Measurements from ENCODE around the gene HMGB2.
A peak's percentile ranks its signal among the peaks of the same experiment; 100 is the strongest.

The HMGB2 gene

DNA sequence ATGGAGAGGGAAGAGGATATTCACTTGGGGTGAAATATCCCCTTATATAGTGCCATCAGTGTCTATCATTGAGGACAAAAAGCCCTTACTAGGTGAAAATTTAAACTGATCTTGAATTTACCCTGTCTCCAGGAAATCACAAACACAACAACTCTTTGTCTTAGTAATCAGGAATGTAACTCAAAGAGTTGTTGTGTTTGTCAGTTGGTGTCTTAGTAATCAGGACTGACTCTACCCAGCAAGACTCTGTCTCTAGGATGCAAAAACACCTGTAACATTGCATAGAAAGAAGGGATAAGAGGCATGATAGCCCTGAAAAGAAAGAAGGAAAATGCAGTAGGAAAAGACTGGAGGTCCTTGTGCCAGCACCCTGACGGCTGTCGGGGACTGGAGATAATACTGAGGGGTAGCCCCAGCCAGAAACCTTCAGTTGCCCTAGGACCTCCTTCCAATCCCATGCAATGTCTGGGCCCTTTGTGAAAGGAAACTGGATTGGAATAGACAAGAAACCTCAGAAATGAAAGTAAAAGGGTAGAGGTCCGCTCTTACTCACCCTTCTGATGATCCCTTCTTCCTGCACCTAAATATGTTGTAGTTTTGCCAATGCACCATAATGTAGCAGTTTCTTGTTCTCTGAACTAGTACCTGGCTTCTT is 45.3 kb downstream of the HMGB2 start:
- DNase-seq (ENCODE audit: low spot score): peak; percentile 26

- DNase-seq (ENCODE audit: low spot score): no peak
Measured at GRCh38 chr4:173288296-173288695, 45.9 kb downstream of the HMGB2 start.

DNA sequence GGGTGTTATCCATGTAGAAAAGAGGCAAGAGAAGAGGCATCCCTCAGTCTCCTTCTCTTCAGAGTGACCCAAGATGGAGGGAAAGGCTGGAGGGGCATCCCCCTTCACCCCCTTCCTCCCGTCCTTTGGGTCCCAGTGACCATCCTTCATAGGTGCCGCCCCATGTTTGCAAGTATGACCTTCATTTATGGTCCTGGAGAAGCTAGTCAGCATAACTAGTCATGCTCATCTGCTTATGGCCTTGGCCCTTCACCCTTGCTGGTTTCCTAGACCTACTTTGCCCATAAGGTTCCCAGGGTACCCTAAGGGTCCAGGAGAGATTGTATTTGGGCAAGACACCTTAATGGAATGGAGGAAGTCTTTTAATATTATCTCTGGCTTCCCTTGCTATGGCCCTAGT is 46.7 kb downstream of the HMGB2 start:
- DNase-seq (ENCODE audit: low spot score): no peak

GRCh38 chr4:173284463-173284862 is 49.7 kb downstream of the HMGB2 start:
- DNase-seq (ENCODE audit: low spot score): no peak

DNA sequence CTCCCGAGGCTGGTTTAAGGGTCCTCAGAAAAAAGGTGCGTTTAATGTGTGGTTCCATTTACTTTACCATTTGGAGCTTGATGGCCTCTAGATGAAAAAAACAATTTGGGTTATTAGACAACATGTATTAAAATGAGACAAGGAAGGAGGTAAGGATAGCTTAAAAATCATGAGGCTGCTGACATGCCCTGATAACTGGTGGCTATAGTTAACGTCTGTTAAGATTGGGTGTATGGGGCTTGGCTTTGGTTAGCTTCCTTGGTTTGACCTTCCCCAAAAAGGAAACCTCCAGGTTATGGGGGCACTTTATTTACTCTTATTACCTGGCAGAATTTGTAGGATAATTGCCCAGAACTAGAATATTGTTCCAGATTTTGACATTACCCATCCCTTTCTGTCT is 51.5 kb downstream of the HMGB2 start:
- no peak for DNase-seq (ENCODE audit: low spot score)

DNA sequence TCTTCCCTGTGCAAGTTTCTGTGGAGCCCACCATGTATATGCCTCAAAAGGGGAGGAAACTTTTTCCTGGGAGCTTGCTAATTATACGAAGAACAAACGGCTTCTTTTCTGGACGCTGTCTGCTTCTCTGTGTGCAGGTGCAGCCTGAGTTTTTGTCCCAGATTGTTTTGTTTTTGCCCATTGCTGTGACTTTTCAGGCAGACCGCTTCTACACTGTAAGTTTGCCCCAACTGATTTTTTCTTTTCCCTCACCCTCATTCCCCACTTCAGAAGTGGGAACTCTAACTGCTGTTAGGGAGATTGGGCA is 51.9 kb downstream of the HMGB2 start:
- DNase-seq (ENCODE audit: low spot score): no peak

DNA sequence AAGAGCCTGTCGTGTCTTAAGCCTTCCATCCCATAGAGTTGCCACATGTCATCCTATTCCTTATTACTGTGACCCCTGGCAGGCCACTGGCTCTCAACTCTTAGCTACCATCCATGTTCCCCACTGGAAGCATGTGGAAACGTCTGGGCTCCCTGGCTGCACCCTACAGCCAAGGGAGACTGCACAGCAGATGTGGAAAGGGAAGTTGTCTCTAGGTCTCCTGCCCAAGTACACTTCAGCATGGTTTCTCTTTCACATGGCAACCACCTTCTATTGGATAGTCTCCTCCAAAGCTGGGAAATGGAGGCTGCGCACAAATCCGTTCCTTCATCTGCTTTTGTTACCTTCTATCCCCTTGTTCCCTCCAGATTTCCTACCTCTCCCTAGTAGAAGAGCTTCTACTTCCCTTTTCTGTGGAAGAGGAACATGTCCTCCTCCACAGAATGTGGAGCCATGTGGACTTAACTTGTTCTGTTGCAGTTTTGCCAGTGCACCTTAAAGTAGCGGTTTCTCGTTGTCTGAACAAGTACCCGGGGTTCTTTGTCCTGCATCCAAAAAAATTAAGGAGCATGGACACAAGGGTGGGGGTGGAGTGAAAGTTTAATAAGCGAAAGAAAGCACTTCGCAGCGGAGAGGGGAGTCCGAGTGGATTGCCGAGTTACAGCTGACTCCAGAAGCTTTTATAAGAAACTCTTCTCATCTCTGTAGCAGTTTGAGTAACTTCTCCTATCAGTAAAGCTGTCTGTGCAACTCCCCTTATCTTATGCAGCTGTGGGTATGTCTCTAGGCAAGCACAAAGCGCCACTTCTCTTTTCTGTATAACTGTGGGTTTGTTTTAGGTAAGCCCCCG is 52.5 kb downstream of the HMGB2 start:
- DNase-seq (ENCODE audit: low spot score): no peak

All from COLO829 (cell line).